ENCODE measurements around the gene TBL2. TPM values are rescaled to one million over a fixed set of nuclear protein-coding genes. Genes with fewer than 3 reads are reported as not detected.

TBL2 gene
- total and polyA plus RNA-seq, 2 experiments from 2014 or later: 6.9 to 27.8 TPM

DNA sequence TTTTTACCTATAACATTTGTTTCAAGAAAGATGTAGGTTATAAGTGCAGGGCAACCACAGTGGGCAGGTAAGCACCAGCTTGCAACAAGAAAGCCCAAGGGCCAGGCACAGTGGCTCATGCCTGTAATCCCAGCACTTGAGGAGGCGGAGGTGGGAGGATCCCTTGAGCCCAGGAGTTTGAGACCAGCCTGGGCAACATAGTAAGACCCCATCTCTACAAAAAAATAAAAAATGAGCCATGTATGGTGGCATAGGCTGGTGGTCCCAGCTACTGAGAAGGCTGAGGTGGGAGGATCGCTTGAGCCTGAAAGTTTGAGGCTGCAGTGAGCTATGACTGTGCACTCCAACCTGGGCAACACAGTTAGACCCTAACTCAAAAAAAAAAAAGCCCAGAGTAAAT is 33.7 kb downstream of the TBL2 start:
- no peaks in the 10 kb centered on the region for H3F3A ChIP-seq (replicated peaks; ENCODE audit: low read depth)
- H3K9me2 ChIP-seq (ENCODE audit: insufficient read depth): no peaks in the 10 kb centered on the region
- Mint-ChIP-seq H3K9me3 (no peaks in the 10 kb centered on the region), H3K27ac (no peak overlapping the region), H3K36me3 (ENCODE audit: low read depth) (peaks cover 30% of the 10 kb centered on the region; the same call in 2 of the 3 replicates), H3K4me3 (no peak overlapping the region), H3K4me1 (no peaks in the 10 kb centered on the region), H3K27me3 (ENCODE audit: insufficient read depth, low read depth, poor library complexity) (peaks cover 2% of the 10 kb centered on the region)
- H2AFZ ChIP-seq: no peak overlapping the region
- H3K36me3 ChIP-seq (ENCODE audit: insufficient read depth): peaks cover 9% of the 10 kb centered on the region; the same call in 1 of the 2 replicates
- no peaks in the 10 kb centered on the region; the same call in 1 of the 2 replicates for H4K20me1 ChIP-seq (replicated peaks; ENCODE audit: insufficient read depth)
- ATAC-seq (no peak), DNase-seq (ENCODE audit: low spot score) (no peak)
- H3K4me2 ChIP-seq: no peak overlapping the region
- H3K4me3 ChIP-seq: no peak overlapping the region
- no peaks in the 10 kb centered on the region for H3K27me3 ChIP-seq (ENCODE audit: insufficient read depth)
- no peak overlapping the region for H3K27ac ChIP-seq (ENCODE audit: low read depth)
- no peaks in the 10 kb centered on the region for H3K4me1 ChIP-seq (ENCODE audit: insufficient read depth)
- H3K79me2 ChIP-seq (replicated peaks; ENCODE audit: insufficient read depth): peaks cover 20% of the 10 kb centered on the region
- TF ChIP-seq, protein P1, sequence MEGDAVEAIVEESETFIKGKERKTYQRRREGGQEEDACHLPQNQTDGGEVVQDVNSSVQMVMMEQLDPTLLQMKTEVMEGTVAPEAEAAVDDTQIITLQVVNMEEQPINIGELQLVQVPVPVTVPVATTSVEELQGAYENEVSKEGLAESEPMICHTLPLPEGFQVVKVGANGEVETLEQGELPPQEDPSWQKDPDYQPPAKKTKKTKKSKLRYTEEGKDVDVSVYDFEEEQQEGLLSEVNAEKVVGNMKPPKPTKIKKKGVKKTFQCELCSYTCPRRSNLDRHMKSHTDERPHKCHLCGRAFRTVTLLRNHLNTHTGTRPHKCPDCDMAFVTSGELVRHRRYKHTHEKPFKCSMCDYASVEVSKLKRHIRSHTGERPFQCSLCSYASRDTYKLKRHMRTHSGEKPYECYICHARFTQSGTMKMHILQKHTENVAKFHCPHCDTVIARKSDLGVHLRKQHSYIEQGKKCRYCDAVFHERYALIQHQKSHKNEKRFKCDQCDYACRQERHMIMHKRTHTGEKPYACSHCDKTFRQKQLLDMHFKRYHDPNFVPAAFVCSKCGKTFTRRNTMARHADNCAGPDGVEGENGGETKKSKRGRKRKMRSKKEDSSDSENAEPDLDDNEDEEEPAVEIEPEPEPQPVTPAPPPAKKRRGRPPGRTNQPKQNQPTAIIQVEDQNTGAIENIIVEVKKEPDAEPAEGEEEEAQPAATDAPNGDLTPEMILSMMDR (conservative IDR thresholded peaks at IDR 0.05; ENCODE audit: low read depth in 2 of 2): no peak
- TF ChIP-seq ZNF114 (CRISPR knock-in tag; IDR thresholded peaks at IDR 0.05) (no peak), POLR2AphosphoS5 (IDR thresholded peaks at IDR 0.05; ENCODE audit: low read depth) (no peak), EZH2phosphoT487 (IDR thresholded peaks at IDR 0.05; ENCODE audit: unreplicated experiment) (no peak), REST (IDR thresholded peaks at IDR 0.05; ENCODE audit: unreplicated experiment) (no peak), NANOG (IDR thresholded peaks at IDR 0.05; ENCODE audit: borderline replicate concordance) (no peak), STAT1 (IDR thresholded peaks at IDR 0.05; ENCODE audit: unreplicated experiment) (no peak), ZNF331 (CRISPR knock-in tag; IDR thresholded peaks at IDR 0.05; ENCODE audit: low read depth) (no peak), ZNF462 (CRISPR knock-in tag; IDR thresholded peaks at IDR 0.05) (no peak), JUNB (IDR thresholded peaks at IDR 0.05; ENCODE audit: unreplicated experiment) (no peak), CREB1 (CRISPR knock-in tag; IDR thresholded peaks at IDR 0.05; ENCODE audit: low read depth) (no peak), EZH2 (IDR thresholded peaks at IDR 0.05; ENCODE audit: low read depth, unreplicated experiment) (no peak)
- TF ChIP-seq, protein P2, sequence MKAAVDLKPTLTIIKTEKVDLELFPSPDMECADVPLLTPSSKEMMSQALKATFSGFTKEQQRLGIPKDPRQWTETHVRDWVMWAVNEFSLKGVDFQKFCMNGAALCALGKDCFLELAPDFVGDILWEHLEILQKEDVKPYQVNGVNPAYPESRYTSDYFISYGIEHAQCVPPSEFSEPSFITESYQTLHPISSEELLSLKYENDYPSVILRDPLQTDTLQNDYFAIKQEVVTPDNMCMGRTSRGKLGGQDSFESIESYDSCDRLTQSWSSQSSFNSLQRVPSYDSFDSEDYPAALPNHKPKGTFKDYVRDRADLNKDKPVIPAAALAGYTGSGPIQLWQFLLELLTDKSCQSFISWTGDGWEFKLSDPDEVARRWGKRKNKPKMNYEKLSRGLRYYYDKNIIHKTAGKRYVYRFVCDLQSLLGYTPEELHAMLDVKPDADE (IDR thresholded peaks at IDR 0.05): no peak
